ENCODE data around the gene PIGZ.

DNA sequence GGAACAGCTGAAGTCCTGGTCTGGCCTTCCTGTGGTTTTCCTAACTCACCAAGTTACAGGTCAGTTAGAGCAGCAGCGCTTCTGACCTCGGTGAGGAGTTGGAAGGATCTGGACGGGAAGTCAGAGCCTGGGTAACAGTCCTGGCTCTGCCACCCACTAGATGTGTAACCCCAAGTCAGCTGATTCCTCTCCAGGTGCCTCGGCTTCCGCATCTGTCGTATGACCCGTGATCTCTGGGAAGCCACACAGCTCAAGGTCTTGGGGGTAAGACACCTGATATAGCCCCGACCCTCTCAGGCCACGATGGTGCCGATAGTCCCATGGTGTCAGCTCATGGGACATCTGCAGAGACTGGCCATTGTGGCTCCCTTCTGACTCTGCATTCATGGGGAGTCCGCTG is 8.3 kb upstream of the PIGZ start:
- TF ChIP-seq, protein P1, sequence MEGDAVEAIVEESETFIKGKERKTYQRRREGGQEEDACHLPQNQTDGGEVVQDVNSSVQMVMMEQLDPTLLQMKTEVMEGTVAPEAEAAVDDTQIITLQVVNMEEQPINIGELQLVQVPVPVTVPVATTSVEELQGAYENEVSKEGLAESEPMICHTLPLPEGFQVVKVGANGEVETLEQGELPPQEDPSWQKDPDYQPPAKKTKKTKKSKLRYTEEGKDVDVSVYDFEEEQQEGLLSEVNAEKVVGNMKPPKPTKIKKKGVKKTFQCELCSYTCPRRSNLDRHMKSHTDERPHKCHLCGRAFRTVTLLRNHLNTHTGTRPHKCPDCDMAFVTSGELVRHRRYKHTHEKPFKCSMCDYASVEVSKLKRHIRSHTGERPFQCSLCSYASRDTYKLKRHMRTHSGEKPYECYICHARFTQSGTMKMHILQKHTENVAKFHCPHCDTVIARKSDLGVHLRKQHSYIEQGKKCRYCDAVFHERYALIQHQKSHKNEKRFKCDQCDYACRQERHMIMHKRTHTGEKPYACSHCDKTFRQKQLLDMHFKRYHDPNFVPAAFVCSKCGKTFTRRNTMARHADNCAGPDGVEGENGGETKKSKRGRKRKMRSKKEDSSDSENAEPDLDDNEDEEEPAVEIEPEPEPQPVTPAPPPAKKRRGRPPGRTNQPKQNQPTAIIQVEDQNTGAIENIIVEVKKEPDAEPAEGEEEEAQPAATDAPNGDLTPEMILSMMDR (IDR thresholded peaks at IDR 0.05), result no peak
- no peak for TF ChIP-seq POLR2A (IDR thresholded peaks at IDR 0.05)

All from uterus (tissue), 2 donors.